ENCODE data around the gene EFEMP1. TPM values are rescaled to one million over a fixed set of nuclear protein-coding genes. Genes with fewer than 3 reads are reported as not detected.

EFEMP1 gene
- total RNA-seq, 1 donor from 2014 or later: 75.8 TPM

GRCh38 chr2:55826246-55826645 lies 97.3 kb downstream of the EFEMP1 start:
- no peak for DNase-seq

- DNase-seq: no peak
These were observed 99.0 kb downstream of the EFEMP1 start for GRCh38 chr2:55824551-55825096.

Other genes starting within 250 kb of the EFEMP1 start
- 23.8 TPM for gene PNPT1, start 229.9 kb downstream of the EFEMP1 start, total RNA-seq